ENCODE results near the gene ZNF576. TPM values are rescaled to one million over a fixed set of nuclear protein-coding genes. Genes with fewer than 3 reads are reported as not detected.

ZNF576 gene
- total RNA-seq, 1 experiment from 2014 or later: 14.1 TPM

- BruUV-seq (replicated peaks): no TSS peak
- POLR2A ChIA-PET: interaction anchor here (0.6 kb wide), 1 partner anchor 629 kb away, joined by 6 read pairs; no protein-coding TSS in a partner anchor
- DNase-seq (ENCODE audit: low read depth, low spot score): no peak
- intact Hi-C loops (cut with micrococcal nuclease; ENCODE audit: unreplicated experiment) (no loop called here), in situ Hi-C loops (cut with HindIII; ENCODE audit: low pct_unique_long_range_greater_than_20kb, low sequenced_read_pairs) (no loop called here)
- no peak for ATAC-seq
- TF ChIP-seq SIN3A (IDR thresholded peaks at IDR 0.05; ENCODE audit: borderline replicate concordance, insufficient read depth, low read depth, low read length): no peak
- TF ChIP-seq TCF7L2 (IDR thresholded peaks at IDR 0.05; ENCODE audit: low read depth, low read length): no peak
- TF ChIP-seq REST (IDR thresholded peaks at IDR 0.05; ENCODE audit: insufficient read depth in 1 of 2, low read depth in 2 of 2, low read length in 1 of 2): no peak
- no peak for TF ChIP-seq POLR2AphosphoS5 (IDR thresholded peaks at IDR 0.05; ENCODE audit: low read depth, low read length)
- no peak for TF ChIP-seq CTCF (IDR thresholded peaks at IDR 0.05)
- Histone ChIP-seq H3K27ac (ENCODE audit: low read length) (no peak overlapping the region), H3K9me3 (ENCODE audit: control insufficient read depth, insufficient read depth, low read depth, low read length) (no peaks in the 10 kb centered on the region), H3K4me3 (ENCODE audit: low read depth in 2 of 2, low read length in 2 of 2) (no peak overlapping the region), H3K27me3 (ENCODE audit: control insufficient read depth, insufficient read depth, low read length) (no peaks in the 10 kb centered on the region), H3K36me3 (ENCODE audit: control insufficient read depth, insufficient read depth, low read length) (no peaks in the 10 kb centered on the region), H3K4me1 (ENCODE audit: control insufficient read depth, insufficient read depth, low read length) (peaks cover 3% of the 10 kb centered on the region)
- CTCF ChIA-PET: interaction anchor here (0.6 kb wide), 1 partner anchor 714 kb away, joined by 4 read pairs; no protein-coding TSS in a partner anchor
Observed at GRCh38 chr19:43633520-43633919, 37.1 kb downstream of the ZNF576 start.

DNA sequence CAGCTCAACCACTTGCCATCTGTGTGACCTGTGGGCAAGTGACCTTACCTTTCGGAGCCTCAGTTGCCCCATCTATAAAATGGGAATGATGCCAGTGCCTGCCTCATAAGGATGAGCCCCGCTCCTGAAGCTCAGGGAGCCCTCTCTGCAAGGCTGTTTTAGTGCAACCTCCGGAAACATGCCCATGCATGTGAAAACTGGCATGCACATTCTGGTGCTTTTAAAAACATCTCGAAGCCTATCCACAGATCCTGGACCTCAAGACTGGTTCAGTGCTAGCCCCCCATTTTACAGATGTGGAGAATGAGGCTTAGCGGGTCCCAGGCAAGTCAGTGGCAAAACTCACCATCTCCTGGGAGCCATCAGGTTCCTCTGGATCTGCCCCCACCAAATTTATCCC, 37.7 kb downstream of the ZNF576 start:
- ATAC-seq: no peak
- intact Hi-C loops (cut with micrococcal nuclease; ENCODE audit: unreplicated experiment): no loop called here
- Histone ChIP-seq H3K27ac (ENCODE audit: low read length) (no peak overlapping the region), H3K4me3 (ENCODE audit: low read depth in 2 of 2, low read length in 2 of 2) (no peak overlapping the region), H3K27me3 (ENCODE audit: control insufficient read depth, insufficient read depth, low read length) (peaks cover 3% of the 10 kb centered on the region; the same call in 1 of the 2 replicates), H3K4me1 (ENCODE audit: control insufficient read depth, insufficient read depth, low read length) (peaks cover 3% of the 10 kb centered on the region), H3K9me3 (ENCODE audit: control insufficient read depth, insufficient read depth, low read depth, low read length) (no peaks in the 10 kb centered on the region), H3K36me3 (ENCODE audit: control insufficient read depth, insufficient read depth, low read length) (no peaks in the 10 kb centered on the region; the same call in 1 of the 2 replicates)
- in situ Hi-C loops (cut with HindIII; ENCODE audit: low pct_unique_long_range_greater_than_20kb, low sequenced_read_pairs): no loop called here
- POLR2A ChIA-PET: no interaction called here
- TF ChIP-seq POLR2AphosphoS5 (IDR thresholded peaks at IDR 0.05; ENCODE audit: low read depth, low read length): no peak
- TF ChIP-seq TCF7L2 (IDR thresholded peaks at IDR 0.05; ENCODE audit: low read depth, low read length): no peak
- TF ChIP-seq SIN3A (IDR thresholded peaks at IDR 0.05; ENCODE audit: borderline replicate concordance, insufficient read depth, low read depth, low read length): no peak
- TF ChIP-seq REST (IDR thresholded peaks at IDR 0.05; ENCODE audit: insufficient read depth in 1 of 2, low read depth in 2 of 2, low read length in 1 of 2): no peak
- TF ChIP-seq CTCF (IDR thresholded peaks at IDR 0.05): no peak
- no TSS peak for BruUV-seq (replicated peaks)
- CTCF ChIA-PET: no interaction called here
- DNase-seq (ENCODE audit: low read depth, low spot score): no peak
